Measurements from ENCODE around the gene NPEPPS.
"Not testable (repeated sequence)": the region's sequence is repeated elsewhere in the genome, so short reads cannot be mapped to it uniquely, and the experiment has no call there.

The NPEPPS gene, protein sequence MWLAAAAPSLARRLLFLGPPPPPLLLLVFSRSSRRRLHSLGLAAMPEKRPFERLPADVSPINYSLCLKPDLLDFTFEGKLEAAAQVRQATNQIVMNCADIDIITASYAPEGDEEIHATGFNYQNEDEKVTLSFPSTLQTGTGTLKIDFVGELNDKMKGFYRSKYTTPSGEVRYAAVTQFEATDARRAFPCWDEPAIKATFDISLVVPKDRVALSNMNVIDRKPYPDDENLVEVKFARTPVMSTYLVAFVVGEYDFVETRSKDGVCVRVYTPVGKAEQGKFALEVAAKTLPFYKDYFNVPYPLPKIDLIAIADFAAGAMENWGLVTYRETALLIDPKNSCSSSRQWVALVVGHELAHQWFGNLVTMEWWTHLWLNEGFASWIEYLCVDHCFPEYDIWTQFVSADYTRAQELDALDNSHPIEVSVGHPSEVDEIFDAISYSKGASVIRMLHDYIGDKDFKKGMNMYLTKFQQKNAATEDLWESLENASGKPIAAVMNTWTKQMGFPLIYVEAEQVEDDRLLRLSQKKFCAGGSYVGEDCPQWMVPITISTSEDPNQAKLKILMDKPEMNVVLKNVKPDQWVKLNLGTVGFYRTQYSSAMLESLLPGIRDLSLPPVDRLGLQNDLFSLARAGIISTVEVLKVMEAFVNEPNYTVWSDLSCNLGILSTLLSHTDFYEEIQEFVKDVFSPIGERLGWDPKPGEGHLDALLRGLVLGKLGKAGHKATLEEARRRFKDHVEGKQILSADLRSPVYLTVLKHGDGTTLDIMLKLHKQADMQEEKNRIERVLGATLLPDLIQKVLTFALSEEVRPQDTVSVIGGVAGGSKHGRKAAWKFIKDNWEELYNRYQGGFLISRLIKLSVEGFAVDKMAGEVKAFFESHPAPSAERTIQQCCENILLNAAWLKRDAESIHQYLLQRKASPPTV

DNA sequence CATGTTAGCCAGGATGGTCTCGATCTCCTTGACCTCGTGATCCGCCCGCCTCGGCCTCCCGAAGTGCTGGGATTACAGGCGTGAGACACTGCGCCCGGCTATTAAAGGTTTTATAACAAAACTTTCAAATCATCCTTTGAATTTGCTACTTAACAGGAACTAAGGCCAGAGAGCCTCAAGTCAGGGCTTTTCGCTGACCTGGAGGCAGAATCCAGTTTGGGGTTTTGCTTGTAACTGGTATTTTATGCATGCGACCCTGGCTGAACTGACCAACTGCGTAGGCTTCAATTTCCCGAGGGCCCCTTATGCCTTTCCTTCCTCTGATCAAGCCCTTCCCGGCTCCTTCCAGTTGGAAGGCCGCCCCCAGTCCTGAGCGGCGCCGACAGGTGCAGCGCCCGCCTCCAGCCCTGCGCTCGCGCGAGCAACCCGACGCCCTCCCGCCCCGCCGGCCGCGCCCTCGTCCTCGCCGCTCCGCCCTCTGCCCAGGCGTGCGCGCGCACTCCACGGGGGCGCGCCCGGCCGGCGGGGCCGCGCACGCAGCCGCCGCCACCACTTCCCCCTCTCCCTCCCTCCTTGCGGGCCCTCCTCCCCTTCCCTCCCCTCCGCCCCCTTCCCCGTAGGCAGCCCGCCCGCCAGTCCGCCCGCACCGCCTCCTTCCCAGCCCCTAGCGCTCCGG lies at the start of gene NPEPPS:
Gene NPEPPS (plus strand): TSS at position 552 of the 676 bp plus-strand sequence. CDS start 193 bp downstream, outside the sequence.
- peak; percentile 34 to 81 for DNase-seq

DNA sequence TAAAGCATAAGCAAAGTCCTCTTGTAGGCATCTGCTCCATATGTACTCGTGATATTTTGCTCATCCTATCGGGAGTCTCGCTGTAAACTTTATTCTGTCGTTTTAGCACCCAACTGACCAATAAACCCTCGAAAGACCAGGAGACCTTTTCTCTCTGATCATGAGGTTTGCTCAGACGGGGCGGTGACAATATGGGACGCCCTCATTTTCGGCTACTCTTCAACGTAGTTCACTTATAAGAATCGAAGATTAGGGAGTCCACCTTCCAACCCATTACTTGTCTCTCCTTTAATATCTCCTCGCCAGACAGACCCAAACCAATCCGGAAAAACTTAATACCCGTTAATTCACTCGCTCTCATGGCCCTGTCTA lies 39.1 kb upstream of the NPEPPS start:
- not testable (repeated sequence) for DNase-seq

DNA sequence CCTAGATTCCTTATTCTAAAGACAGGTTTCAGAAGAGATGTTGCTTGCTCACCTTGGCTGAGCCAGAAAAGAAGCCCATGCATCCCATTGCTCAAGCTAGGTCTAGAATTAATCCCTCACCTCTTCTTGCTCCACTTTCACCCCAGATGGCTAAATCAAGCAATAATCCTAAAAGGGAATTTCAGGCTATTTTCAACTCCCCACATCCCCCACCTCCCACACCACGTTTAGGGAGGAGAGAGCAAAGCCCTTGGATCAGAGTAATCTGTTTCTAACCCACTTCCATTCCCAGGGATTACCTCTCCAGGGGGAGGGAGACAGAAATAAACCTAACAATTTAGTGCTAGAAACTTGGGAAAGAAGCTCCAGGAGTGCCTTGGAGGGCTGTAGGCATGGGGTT lies 31.8 kb upstream of the NPEPPS start:
- not testable (repeated sequence) for DNase-seq

DNA sequence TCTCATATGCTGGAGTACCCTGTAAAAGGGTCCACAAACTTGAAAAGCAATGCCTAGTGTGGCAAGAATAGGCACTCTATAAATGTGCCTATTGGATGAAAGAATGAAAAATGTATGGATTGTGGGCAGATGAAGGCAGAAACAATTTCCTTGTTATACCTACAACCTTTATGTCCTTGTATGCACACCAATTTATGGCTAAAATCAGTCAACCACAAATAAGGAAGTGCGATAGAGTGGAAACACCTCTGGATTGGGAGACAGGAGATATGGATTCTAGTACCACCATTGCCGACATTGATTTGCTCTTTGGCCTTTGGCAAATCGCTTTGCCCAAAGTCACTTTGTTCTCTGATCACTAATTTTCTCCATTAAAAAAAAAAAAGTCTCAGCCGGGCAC lies 31.4 kb upstream of the NPEPPS start:
- DNase-seq: not testable (repeated sequence)

DNA sequence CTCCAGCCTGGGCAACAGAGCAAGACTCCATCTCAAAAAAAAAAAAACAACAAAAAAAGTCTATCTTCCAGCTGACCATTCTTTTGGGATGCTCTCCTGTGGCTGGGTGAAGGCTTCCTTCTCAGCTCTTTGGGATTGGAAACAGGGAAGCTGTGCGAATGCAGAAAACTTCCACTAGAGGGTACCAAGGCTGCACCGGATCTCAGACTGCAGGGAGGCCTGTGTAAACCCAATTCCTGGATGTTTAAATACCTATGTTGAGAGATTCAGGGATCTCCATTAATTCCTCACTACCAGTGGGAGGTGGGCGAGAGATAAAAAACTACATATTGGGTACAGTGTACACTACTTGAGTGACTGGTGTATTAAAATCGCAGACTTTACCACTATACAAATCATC lies 30.3 kb upstream of the NPEPPS start:
- DNase-seq: peak in 1 of 2 experiments; percentile 14

DNA sequence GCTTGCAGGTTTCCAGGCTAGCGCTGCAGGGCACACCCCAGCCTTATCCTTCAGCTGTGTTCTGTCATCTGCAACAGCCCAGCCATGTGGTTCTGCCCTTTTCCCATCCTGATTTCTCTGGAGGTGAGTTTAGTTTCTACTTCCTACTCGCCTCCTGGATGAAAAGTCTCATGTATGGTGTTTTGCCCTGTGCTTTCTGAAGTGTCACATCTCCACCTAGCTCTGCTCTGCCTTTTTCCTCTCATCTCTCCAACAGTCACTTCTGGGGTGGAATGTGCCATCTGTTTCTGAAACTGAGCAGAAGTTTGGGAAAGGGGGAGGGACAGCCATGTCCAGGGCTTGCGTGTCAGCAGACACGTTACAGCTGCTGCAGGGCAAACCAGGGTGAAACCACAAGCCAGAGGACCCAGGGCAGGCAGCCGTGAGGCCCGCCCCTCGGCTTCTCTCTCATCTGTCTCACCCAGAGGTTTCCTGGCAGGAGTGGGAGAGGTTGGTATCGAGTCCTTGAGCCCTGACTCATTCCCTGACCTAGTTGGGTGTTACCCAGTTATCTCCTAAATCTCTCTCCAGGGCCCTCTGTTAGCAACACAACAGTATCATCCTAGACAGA lies 28.7 kb upstream of the NPEPPS start:
- DNase-seq: not testable (repeated sequence)

DNA sequence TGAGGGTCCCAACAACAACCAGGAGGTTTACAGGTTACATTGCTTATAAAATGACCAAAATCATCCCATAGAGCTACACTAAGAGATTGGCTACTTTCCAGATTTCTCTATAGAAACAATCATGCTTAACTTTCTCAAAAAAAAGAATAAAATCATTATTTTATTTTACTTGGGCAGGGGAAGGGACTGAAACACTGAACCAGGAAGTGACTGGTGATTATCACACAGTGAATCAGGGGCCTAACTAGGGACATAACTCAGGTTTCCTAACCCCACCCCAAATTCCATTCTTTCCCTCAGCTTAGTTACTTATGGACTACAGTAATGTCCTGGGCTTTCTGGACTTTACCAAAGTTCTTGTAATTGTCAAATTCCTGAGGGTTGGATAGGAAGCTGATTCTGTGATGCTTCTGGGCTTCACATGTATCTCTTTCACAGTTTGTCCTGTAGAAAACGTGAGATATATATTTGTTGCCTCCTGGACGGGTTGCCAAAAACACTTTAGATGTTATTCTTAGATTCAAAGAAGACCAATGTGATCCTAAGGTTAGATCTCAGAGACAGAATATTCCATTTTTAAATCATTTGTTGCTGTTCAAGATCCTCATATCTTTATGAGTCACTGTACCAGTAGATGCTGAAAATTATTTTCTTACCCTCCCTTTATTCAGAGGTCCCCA lies 28.0 kb upstream of the NPEPPS start:
- DNase-seq: not testable (repeated sequence)

DNA sequence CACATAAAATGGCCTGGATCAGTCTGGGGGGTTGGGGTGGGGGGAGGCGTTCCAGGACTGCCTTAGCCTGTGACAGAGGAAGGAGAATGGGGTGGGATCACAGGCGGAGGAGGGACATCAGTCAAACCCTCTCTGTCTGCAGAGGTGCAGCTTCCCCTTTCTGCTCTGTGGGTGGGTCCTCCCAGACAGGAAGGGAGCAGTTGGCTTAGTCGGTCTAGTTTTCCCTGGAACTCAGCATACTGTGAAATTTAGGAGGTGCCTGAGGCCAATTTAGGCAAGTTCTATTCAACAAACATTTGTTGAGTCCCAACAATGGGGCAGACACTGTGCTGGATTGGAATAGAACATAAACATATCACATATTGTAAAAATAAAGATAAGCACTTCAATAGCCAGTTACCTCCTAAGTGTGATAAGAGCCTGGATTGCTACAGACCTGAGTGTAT lies 19.2 kb upstream of the NPEPPS start:
- DNase-seq: not testable (repeated sequence)

DNA sequence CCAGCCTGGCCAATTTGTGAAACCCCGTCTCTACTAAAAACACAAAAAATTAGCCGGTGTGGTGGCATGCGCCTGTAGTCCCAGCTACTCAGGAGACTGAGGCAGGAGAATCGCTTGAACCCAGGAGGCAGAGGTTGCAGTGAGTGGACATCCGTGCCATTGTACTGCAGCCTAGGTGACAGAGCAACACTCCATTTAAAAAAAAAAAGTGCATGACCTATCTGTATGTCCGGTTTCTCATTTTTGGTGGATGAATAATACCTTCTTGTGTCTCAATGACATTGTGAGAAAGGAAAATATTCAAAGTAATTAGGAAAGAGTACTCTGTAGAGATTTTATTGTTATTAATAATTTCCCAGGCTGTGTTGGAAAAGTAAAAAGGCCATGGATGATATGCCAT lies 17.6 kb upstream of the NPEPPS start:
- not testable (repeated sequence) for DNase-seq

DNA sequence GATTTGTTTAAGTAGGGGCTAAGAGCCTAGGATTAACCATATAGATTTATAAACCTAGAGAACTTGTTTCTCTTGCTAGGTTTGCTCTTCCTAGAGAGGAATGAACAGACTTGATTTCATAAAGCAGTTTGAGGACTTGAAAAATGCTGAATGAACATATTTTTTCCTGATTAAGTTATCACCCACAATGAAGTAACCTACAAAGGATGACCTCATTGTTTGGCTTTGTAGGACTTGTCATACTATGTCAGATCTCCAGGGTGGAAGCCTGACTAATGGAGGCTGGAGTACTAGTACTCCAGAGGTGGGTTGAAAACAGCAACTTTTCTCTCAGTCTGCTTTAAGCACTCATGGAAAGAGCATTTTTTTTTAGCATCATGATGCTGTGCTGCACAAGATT lies 12.0 kb upstream of the NPEPPS start:
- not testable (repeated sequence) for DNase-seq

DNA sequence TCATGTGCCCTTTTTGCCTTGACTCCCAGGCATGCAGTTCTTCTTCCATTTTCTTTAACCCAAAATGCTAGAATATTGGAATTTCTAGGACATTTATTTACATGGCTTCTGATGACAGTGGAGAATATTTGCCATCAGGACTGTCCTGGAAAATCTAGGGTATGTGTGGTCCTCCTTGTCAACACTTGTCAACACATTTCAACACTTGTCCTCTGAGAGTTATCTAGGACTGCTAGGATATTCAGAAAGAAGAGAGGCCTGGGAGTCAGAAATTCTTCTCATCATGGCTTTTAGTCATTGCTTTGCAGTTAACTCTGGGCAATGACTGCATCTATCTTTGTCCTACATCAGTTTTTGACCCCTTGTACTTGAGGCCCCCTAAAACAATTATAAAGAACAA lies 11.5 kb upstream of the NPEPPS start:
- not testable (repeated sequence) for DNase-seq

DNA sequence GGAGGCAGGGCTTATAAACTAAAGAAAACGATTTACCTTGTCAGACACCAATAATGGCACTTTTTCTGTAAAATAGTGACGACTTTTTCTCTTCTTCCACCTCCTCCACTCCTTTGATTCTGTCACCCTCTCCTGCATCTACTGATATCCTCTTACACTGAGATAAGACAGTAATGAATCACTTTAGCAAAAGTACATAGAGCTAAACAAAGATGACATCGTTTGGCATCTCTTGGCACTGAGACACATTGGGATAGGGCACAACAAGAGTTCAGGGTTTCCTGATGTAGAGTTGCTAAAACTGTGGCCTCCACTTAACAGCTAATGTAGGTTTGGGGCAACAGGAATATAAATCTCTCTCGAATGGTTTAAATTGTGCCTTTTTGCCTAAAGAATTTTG lies 10.6 kb upstream of the NPEPPS start:
- not testable (repeated sequence) for DNase-seq

DNA sequence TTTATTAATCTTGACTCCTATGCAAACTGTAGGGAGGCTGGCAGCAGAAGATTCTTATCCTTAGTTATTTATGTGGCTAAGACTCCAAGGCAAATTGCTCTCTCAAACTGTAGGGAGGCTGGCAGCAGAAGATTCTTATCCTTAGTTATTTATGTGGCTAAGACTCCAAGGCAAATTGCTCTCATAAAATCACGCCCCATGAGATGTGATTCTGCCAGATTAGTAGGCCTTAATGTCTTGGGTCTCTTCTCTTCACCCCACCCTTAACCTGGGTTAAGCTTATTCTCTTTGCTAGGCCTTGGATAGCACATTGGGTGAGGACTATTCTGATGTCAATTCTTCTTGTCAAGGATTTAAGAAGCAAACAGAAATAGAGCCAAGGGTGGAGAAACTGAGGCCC lies 9.5 kb upstream of the NPEPPS start:
- DNase-seq: not testable (repeated sequence)

DNA sequence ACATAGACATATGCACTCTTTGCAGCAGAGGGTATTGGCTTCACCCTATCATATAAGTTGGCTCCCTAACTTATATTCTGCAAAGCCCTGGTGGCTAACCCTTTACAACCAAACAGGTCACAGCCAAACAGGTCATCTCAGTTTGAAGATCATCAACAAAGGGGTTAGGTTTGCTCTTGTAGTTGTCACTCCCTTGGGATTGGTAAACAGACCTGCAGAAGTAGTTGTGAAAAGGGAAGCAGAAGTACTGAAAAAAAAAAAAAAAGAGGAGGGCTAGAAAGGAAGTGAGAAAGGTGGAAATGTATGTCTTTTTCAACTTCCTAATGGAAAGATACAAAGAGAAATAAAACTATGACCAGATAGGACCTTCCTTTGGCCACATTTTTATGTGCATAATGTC lies 8.6 kb upstream of the NPEPPS start:
- not testable (repeated sequence) for DNase-seq

DNA sequence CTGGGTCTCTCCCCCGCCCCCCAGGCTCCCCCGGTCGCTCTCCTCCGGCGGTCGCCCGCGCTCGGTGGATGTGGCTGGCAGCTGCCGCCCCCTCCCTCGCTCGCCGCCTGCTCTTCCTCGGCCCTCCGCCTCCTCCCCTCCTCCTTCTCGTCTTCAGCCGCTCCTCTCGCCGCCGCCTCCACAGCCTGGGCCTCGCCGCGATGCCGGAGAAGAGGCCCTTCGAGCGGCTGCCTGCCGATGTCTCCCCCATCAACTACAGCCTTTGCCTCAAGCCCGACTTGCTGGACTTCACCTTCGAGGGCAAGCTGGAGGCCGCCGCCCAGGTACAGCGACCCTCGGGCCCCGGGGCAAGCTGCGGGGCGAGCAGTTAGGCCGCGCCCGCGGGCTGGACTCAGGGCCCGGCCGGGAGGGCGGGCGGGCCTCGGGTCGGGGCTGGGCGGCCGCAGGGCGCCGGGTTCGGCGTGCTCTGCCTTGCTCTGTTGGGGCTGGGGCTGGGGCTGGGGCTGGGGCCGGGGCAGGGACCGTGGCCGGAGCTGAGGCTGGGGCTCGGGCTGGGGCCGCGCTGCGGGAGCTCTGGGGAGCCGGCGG lies 419 bp downstream of the NPEPPS start:
- not testable (repeated sequence) for DNase-seq

DNA sequence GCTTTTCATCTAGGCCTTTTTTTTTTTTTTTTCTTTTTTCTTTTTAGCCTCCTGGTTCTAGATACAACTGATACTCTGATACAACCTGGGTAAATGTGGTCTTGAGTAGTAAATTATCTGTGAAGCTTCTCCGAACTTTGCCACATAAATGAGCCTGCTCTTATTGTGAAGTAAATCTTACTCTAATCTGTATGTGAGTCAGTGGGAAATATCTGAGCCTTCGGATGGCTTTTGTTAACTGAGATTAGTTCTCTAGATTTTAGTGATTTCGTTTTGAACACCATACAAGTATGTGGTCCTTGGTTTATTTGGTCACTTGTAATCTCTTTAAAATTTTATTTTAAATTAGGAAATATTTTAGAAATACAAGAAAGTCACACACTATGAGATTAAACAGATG lies 8.2 kb downstream of the NPEPPS start:
- not testable (repeated sequence) for DNase-seq

DNA sequence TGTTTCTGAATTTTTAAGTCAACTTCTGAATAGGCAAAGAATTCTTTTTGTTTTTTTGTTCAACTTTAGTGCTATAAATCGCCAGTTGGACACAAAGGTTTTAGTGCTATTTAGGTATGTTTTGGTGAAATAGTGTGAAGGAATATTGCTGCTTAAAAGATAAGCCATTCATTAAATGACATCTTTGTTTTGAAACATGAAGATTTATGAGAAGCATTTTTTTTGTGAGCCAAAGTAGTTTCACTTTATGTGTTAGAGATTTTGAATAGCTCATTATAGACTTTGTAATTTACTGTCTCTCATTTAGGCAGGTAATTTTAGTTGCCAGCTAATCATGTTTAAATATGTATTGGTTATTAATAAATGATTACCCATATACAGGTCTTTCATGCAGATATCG lies 10.8 kb downstream of the NPEPPS start:
- not testable (repeated sequence) for DNase-seq

DNA sequence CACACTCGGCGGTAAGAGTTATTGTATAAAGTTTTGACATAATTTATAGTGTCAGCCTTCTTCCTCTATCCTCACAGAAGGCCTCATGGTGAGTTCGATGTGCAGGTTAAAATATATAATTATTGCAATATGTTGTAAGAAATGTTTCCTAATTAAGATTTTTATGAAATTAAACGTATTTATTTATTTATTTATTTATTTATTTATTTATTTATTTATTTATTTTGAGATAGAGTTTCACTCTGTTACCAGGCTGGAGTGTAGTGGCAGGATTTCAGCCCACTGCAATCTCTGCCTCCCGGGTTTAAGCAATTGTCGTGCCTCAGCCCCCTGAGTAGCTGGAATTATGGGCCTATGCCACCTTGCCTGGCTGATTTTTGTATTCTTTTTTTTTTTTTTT lies 13.4 kb downstream of the NPEPPS start:
- not testable (repeated sequence) for DNase-seq

DNA sequence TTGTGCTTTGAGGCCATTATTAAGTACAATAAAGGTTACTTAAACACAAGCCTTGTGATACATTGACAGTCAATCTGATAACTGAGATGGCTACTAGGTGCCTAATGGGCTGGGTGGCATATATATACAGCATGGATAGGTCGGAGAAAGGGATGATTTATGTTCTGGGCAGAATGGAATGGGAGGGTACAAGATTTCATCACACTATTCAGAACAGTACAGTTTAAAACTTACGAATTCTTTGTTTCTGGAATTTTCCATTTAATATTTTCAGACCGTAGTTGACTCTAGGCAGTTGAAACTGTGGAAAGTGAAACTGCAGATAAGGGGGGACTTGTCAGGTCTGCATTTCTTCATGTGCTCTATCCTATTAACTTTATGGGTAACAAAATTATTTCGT lies 23.8 kb downstream of the NPEPPS start:
- not testable (repeated sequence) for DNase-seq

DNA sequence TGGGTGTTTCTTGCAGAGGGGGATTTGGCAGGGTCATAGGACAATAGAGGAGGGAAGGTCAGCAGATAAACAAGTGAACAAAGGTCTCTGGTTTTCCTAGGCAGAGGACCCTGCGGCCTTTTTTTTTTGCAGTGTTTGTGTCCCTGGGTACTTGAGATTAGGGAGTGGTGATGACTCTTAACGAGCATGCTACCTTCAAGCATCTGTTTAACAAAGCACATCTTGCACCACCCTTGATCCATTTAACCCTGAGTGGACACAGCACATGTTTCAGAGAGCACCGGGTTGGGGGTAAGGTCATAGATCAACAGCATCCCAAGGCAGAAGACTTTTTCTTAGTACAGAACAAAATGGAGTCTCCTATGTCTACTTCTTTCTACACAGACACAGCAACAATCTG lies 25.2 kb downstream of the NPEPPS start:
- DNase-seq: not testable (repeated sequence)

DNA sequence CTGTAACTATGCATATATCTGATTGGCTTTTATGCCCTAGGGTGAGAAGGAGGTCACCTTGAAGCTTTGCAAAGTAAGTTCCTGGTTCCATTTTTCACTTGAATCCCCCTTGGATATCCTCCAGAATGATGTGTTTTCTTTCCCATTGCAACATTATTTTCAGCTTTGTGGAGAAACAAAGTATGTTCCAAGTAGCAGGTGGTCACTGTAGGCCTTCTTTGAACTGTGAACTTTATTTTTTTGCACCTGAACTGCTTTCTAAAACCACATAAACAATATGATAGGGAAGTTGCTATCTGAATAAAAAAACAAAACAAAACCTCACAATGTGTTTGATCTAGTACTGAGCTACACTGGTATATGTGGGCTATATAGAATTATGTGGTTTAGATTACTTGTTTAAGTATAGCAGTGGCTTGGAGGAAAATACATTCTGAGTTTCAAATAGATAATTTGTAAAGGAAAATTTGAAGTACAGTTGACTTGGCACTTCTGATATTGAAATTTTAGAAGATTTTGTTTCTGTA lies 29.7 kb downstream of the NPEPPS start:
- not testable (repeated sequence) for DNase-seq

Data from NCI-H446 (cell line).